Cardiac muscle cell (in vitro differentiated cells and primary cell): ENCODE measurements around the gene NSRP1. TPM values are rescaled to one million over a fixed set of nuclear protein-coding genes. Genes with fewer than 3 reads are reported as not detected.

Source experiments
- DNase-seq, 2 donors: peaks; one replicate each; pipeline versions ENCODE4 v3.0.0 to v3.0.0-alpha.2; 2010 to 2017; ENCODE audit warnings: low read depth in 1 of 2, low spot score in 1 of 2
- H3K27ac ChIP-seq: fragments of 200-600 bp; sonication (generic); 2 replicates; pipeline ENCODE4 v1.5.1; 2016
- H3K27me3 ChIP-seq: fragments of 200-600 bp; sonication (generic); 2 replicates; pipeline ENCODE4 v1.6.0; 2016; ENCODE audit warnings: control low read depth
- H3K36me3 ChIP-seq: fragments of 200-600 bp; sonication (generic); 2 replicates; pipeline ENCODE4 v1.5.1; 2016; ENCODE audit warnings: control low read depth
- H3K4me1 ChIP-seq: fragments of 200-600 bp; sonication (generic); 2 replicates; pipeline ENCODE4 v1.8.1; 2017; ENCODE audit warnings: low read depth, mild to moderate bottlenecking, mixed run types
- H3K4me3 ChIP-seq: fragments of 200-600 bp; sonication (generic); 2 replicates; pipeline ENCODE4 v1.5.1; 2016; ENCODE audit warnings: mild to moderate bottlenecking
- H3K9me3 ChIP-seq: fragments of 200-600 bp; sonication (generic); 2 replicates; pipeline ENCODE4 v1.5.1; 2017; ENCODE audit warnings: low read depth, mild to moderate bottlenecking, control low read depth
- CTCF ChIP-seq: IDR thresholded peaks from 2 replicates; pipeline ENCODE4 v1.5.1; 2012; ENCODE audit warnings: low read depth, mild to moderate bottlenecking, low read length
- polyA plus RNA-seq: library from polyadenylated mRNA; unstranded; fragments of >200 nt; fragmentation: Nextera tagmentation; extraction: Ambion mirVana; gene quantifications from 2 replicates; pipeline ENCODE4 v1.2.1, GENCODE V29; 2016
- total RNA-seq: library from RNA; depleted of rRNA; stranded (reverse); fragments of >200 nt; gene quantifications from 2 replicates; pipeline ENCODE4 v1.2.3, GENCODE V29; 2016

Gene NSRP1
- total and polyA plus RNA-seq, 2 experiments from 2014 or later = 14.6 to 29.1 TPM

GRCh38 chr17:30208214-30208613 is 91.6 kb downstream of the NSRP1 start:
- Histone ChIP-seq H3K9me3 (no peaks in the 10 kb centered on the region), H3K27me3 (no peaks in the 10 kb centered on the region), H3K27ac (no peak overlapping the region), H3K36me3 (no peaks in the 10 kb centered on the region), H3K4me1 (no peaks in the 10 kb centered on the region), H3K4me3 (no peak overlapping the region)
- TF ChIP-seq CTCF = no peak
- no peak for DNase-seq

GRCh38 chr17:30209930-30210329 is 93.3 kb downstream of the NSRP1 start:
- H3K4me3 ChIP-seq = no peak overlapping the region
- TF ChIP-seq CTCF = no peak
- DNase-seq = no peak
- no peaks in the 10 kb centered on the region for H3K4me1 ChIP-seq
- H3K36me3 ChIP-seq = no peaks in the 10 kb centered on the region
- H3K9me3 ChIP-seq = no peaks in the 10 kb centered on the region
- H3K27ac ChIP-seq = no peak overlapping the region
- no peaks in the 10 kb centered on the region for H3K27me3 ChIP-seq

- Histone ChIP-seq H3K9me3 (no peaks in the 10 kb centered on the region), H3K27ac (no peak overlapping the region), H3K27me3 (no peaks in the 10 kb centered on the region), H3K36me3 (no peaks in the 10 kb centered on the region), H3K4me3 (no peak overlapping the region), H3K4me1 (no peaks in the 10 kb centered on the region)
- no peak for DNase-seq
- TF ChIP-seq CTCF = no peak
These were observed 93.8 kb downstream of the NSRP1 start for GRCh38 chr17:30210366-30210765.

GRCh38 chr17:30210901-30211300 is 94.3 kb downstream of the NSRP1 start:
- H3K36me3 ChIP-seq = no peaks in the 10 kb centered on the region
- no peak for TF ChIP-seq CTCF

GRCh38 chr17:30211371-30211770 is 94.8 kb downstream of the NSRP1 start:
- TF ChIP-seq CTCF = no peak
- no peaks in the 10 kb centered on the region for H3K36me3 ChIP-seq

More at GRCh38 chr17:30210901-30211300, 94.3 kb downstream of the NSRP1 start:
- DNase-seq = no peak
- Histone ChIP-seq H3K4me3 (no peak overlapping the region), H3K27ac (no peak overlapping the region), H3K9me3 (no peaks in the 10 kb centered on the region), H3K27me3 (no peaks in the 10 kb centered on the region), H3K4me1 (no peaks in the 10 kb centered on the region)

GRCh38 chr17:30212750-30213149 is 96.1 kb downstream of the NSRP1 start:
- no peak for TF ChIP-seq CTCF
- Histone ChIP-seq H3K27me3 (no peaks in the 10 kb centered on the region), H3K4me1 (no peaks in the 10 kb centered on the region), H3K4me3 (no peak overlapping the region), H3K36me3 (no peaks in the 10 kb centered on the region), H3K9me3 (no peaks in the 10 kb centered on the region), H3K27ac (no peak overlapping the region)
- no peak for DNase-seq

More at GRCh38 chr17:30211371-30211770, 94.8 kb downstream of the NSRP1 start:
- no peaks in the 10 kb centered on the region for H3K9me3 ChIP-seq
- no peaks in the 10 kb centered on the region for H3K27me3 ChIP-seq
- H3K4me3 ChIP-seq = no peak overlapping the region
- H3K4me1 ChIP-seq = no peaks in the 10 kb centered on the region
- no peak for DNase-seq
- H3K27ac ChIP-seq = no peak overlapping the region
